Stomach (tissue), 4 donors: ENCODE data around the gene PXMP4.

ENCODE experiments used
- CTCF ChIP-seq, 7 experiments: fragments of 450-650 bp in 4 of 7; fragments of 200-600 bp in 3 of 7; sonication (generic) in 3 of 7; IDR thresholded peaks; one replicate each; pipeline ENCODE4 v1.5.1; 2016 to 2019; ENCODE audit warnings: antibody characterized with exemption in 7 of 7, control low read depth in 2 of 7, mild to moderate bottlenecking in 1 of 7
- POLR2A ChIP-seq, 4 donors: fragments of 450-650 bp; IDR thresholded peaks; one replicate each; pipeline ENCODE4 v1.6.1; 2016; ENCODE audit warnings: antibody characterized with exemption in 4 of 4, control low read depth in 2 of 4, mild to moderate bottlenecking in 1 of 4, moderate library complexity in 1 of 4

- TF ChIP-seq CTCF (IDR thresholded peaks at IDR 0.05) (no peak), POLR2A (IDR thresholded peaks at IDR 0.05) (no peak)
Observed at GRCh38 chr20:33761698-33762250, 41.7 kb upstream of the PXMP4 start.
